GM19455 (cell line): ENCODE measurements around the gene PLA2G12A.
A peak's percentile ranks its signal among the peaks of the same experiment; 100 is the strongest.

Experiments
- ATAC-seq: cut with Tn5 transposase; IDR thresholded peaks from one replicate; pipeline ENCODE4 v1.9.1; 2021; ENCODE audit not compliant: unreplicated experiment

Gene PLA2G12A

GRCh38 chr4:109729117-109729717, 653 bp downstream of the PLA2G12A start:
- ATAC-seq, result no peak

- no peak for ATAC-seq
Measured at GRCh38 chr4:109728385-109728784, 1.5 kb downstream of the PLA2G12A start.

GRCh38 chr4:109723110-109723509, 6.8 kb downstream of the PLA2G12A start:
- no peak for ATAC-seq

GRCh38 chr4:109722357-109722756, 7.5 kb downstream of the PLA2G12A start:
- no peak for ATAC-seq

- no peak for ATAC-seq
Measured at GRCh38 chr4:109721033-109721432, 8.8 kb downstream of the PLA2G12A start.

GRCh38 chr4:109719604-109720003, 10.3 kb downstream of the PLA2G12A start:
- ATAC-seq, result no peak

- no peak for ATAC-seq
Measured at GRCh38 chr4:109718759-109719158, 11.1 kb downstream of the PLA2G12A start.

GRCh38 chr4:109713500-109713899, 16.4 kb downstream of the PLA2G12A start:
- no peak for ATAC-seq

GRCh38 chr4:109708990-109709389, 20.9 kb downstream of the PLA2G12A start:
- ATAC-seq, result peak; percentile 92

GRCh38 chr4:109708435-109708834, 21.4 kb downstream of the PLA2G12A start:
- no peak for ATAC-seq

GRCh38 chr4:109703664-109704361, 26.1 kb downstream of the PLA2G12A start:
- no peak for ATAC-seq

GRCh38 chr4:109702950-109703663, 26.8 kb downstream of the PLA2G12A start, which contains the start of gene CASP6:
TSS of gene CASP6 (minus strand) at chr4:109703445. CDS start at chr4:109703395, 50 bp downstream.
- peak; percentile 80 for ATAC-seq

GRCh38 chr4:109701566-109702410, 28.1 kb downstream of the PLA2G12A start:
- no peak for ATAC-seq

- no peak for ATAC-seq
Measured at GRCh38 chr4:109699553-109700225, 30.2 kb downstream of the PLA2G12A start.

- ATAC-seq, result no peak
Measured at GRCh38 chr4:109698656-109699055, 31.2 kb downstream of the PLA2G12A start.

- no peak for ATAC-seq
Measured at GRCh38 chr4:109691411-109691920, 38.4 kb downstream of the PLA2G12A start.

- peak; percentile 79 for ATAC-seq
Measured at GRCh38 chr4:109690690-109691410, 39.0 kb downstream of the PLA2G12A start.

- ATAC-seq, result no peak
Measured at GRCh38 chr4:109684727-109685126, 45.1 kb downstream of the PLA2G12A start.

GRCh38 chr4:109683621-109684253, 46.1 kb downstream of the PLA2G12A start:
- ATAC-seq, result no peak
